Panc1 (cell line): ENCODE measurements around the gene BNIP5.

Experiments
- POLR2AphosphoS5 ChIP-seq: IDR thresholded peaks from 2 replicates; pipeline ENCODE4 v1.6.1; 2012; ENCODE audit warnings: mild to moderate bottlenecking, low read depth, low read length, moderate library complexity
- SIN3A ChIP-seq: IDR thresholded peaks from 2 replicates; pipeline ENCODE4 v1.6.1; 2012; ENCODE audit warnings: low read depth, mild to moderate bottlenecking, low read length, moderate library complexity, borderline replicate concordance; ENCODE audit not compliant: insufficient read depth
- TF ChIP-seq, protein P1 (sequence below): fragments of 450-650 bp; IDR thresholded peaks from 2 replicates; pipeline ENCODE4 v1.5.1; 2017; ENCODE audit warnings: mild to moderate bottlenecking

DNA sequence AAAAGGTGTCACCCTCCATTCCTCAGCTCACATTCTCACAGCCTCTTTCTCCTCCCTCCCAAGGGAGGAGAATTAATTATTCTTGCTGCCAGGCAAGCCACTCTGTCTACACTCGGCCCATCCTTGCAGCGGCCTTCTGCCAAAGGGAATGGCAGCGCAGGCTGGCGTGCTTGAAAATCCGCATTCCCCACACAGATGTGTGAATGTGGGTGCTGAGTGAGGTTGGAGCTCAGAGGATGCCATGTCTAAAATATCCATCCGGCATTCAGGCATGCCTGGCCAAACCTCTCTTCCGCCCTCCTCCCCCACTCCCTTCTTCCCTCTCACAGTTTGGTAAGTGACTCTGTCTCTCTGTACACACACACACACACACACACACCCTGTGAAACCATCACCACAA is 39.2 kb downstream of the BNIP5 start:
- TF ChIP-seq, protein P1, sequence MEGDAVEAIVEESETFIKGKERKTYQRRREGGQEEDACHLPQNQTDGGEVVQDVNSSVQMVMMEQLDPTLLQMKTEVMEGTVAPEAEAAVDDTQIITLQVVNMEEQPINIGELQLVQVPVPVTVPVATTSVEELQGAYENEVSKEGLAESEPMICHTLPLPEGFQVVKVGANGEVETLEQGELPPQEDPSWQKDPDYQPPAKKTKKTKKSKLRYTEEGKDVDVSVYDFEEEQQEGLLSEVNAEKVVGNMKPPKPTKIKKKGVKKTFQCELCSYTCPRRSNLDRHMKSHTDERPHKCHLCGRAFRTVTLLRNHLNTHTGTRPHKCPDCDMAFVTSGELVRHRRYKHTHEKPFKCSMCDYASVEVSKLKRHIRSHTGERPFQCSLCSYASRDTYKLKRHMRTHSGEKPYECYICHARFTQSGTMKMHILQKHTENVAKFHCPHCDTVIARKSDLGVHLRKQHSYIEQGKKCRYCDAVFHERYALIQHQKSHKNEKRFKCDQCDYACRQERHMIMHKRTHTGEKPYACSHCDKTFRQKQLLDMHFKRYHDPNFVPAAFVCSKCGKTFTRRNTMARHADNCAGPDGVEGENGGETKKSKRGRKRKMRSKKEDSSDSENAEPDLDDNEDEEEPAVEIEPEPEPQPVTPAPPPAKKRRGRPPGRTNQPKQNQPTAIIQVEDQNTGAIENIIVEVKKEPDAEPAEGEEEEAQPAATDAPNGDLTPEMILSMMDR: no peak
- TF ChIP-seq SIN3A: no peak
- no peak for TF ChIP-seq POLR2AphosphoS5
